ENCODE results near the gene SRRM3.
"Not testable (repeated sequence)": the region's sequence is repeated elsewhere in the genome, so short reads cannot be mapped to it uniquely, and the experiment has no call there.

Gene SRRM3

GRCh38 chr7:76193466-76193865 is 8.2 kb upstream of the SRRM3 start:
- DNase-seq, result no peak

GRCh38 chr7:76193883-76194282 is 7.8 kb upstream of the SRRM3 start:
- no peak for DNase-seq

- no peak for DNase-seq
Observed at GRCh38 chr7:76196786-76197185, 4.9 kb upstream of the SRRM3 start.

- no peak for DNase-seq
Observed at GRCh38 chr7:76198202-76198601, 3.5 kb upstream of the SRRM3 start.

- DNase-seq, result no peak
Observed at GRCh38 chr7:76202666-76203030, 952 bp downstream of the SRRM3 start.

GRCh38 chr7:76204147-76204546 is 2.5 kb downstream of the SRRM3 start:
- no peak for DNase-seq

- no peak for DNase-seq
Observed at GRCh38 chr7:76206633-76207032, 4.9 kb downstream of the SRRM3 start.

GRCh38 chr7:76209310-76209709 is 7.6 kb downstream of the SRRM3 start:
- peak; percentile 45 for DNase-seq

- no peak for DNase-seq
Observed at GRCh38 chr7:76211216-76211615, 9.5 kb downstream of the SRRM3 start.

GRCh38 chr7:76215349-76215748 is 13.7 kb downstream of the SRRM3 start:
- DNase-seq, result not testable (repeated sequence)

- DNase-seq, result no peak
Observed at GRCh38 chr7:76216381-76217082, 14.8 kb downstream of the SRRM3 start.

- DNase-seq, result no peak
Observed at GRCh38 chr7:76217942-76218566, 16.4 kb downstream of the SRRM3 start.

GRCh38 chr7:76220185-76221057 is 18.7 kb downstream of the SRRM3 start:
- DNase-seq, result peak; percentile 80

GRCh38 chr7:76222333-76222732 is 20.6 kb downstream of the SRRM3 start:
- no peak for DNase-seq

- DNase-seq, result no peak
Observed at GRCh38 chr7:76222839-76223238, 21.1 kb downstream of the SRRM3 start.

GRCh38 chr7:76223286-76223972 is 21.7 kb downstream of the SRRM3 start:
- no peak for DNase-seq

- DNase-seq, result no peak
Observed at GRCh38 chr7:76224695-76225094, 23.0 kb downstream of the SRRM3 start.

GRCh38 chr7:76225379-76225778 is 23.7 kb downstream of the SRRM3 start:
- DNase-seq, result no peak

- DNase-seq, result no peak
Observed at GRCh38 chr7:76225951-76226350, 24.3 kb downstream of the SRRM3 start.

- DNase-seq, result not testable (repeated sequence)
Observed at GRCh38 chr7:76226878-76227423, 25.3 kb downstream of the SRRM3 start.

GRCh38 chr7:76230214-76230613 is 28.5 kb downstream of the SRRM3 start:
- DNase-seq, result no peak

- DNase-seq, result peak; percentile 53
Observed at GRCh38 chr7:76231071-76231470, 29.4 kb downstream of the SRRM3 start.

- DNase-seq, result no peak
Observed at GRCh38 chr7:76231583-76231982, 29.9 kb downstream of the SRRM3 start.

All from NCI-H2171 treated with DMSO at 0.1 percent for 48 hours (cell line).